ENCODE data around the gene FTO. TPM values are rescaled to one million over a fixed set of nuclear protein-coding genes. Genes with fewer than 3 reads are reported as not detected.

FTO gene
- total RNA-seq, 4 donors from 2014 or later = 62.0 to 90.1 (median 75.1) TPM

DNA sequence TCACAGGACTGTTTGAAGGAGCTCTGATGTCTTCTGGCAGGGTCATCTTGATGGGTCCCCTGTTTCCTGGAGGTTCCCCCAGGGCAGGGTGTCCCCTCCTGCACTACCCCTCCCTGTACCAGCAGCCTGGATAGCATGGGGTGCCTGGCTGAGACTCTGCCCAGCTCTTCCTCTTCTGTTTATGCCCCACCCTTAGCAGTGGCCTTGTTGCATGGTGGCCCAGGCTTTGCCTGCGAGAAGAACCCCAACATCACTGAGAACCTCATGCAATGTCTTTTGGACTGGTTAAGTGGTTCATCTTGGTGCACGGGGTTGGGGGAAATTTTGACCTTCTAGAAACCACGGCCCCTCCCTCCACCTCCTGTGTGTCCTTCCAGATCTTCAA is 460.8 kb downstream of the FTO start:
- in situ Hi-C loops (cut with MboI; ENCODE audit: low sequenced_read_pairs in 4 of 4) (no loop called here), intact Hi-C loops (cut with DNase I; ENCODE audit: low total_unique reads) (no loop called here)
- Histone ChIP-seq H3K4me1 (no peaks in the 10 kb centered on the region), H3K27me3 (peaks cover 0 to 2% (median 0%) of the 10 kb centered on the region in 3 donors), H3K27ac (no peak overlapping the region), H3K4me3 (no peak overlapping the region), H3K9me3 (no peaks in the 10 kb centered on the region), H3K36me3 (no peaks in the 10 kb centered on the region)
- ATAC-seq = no peak
- TF ChIP-seq, protein P1, sequence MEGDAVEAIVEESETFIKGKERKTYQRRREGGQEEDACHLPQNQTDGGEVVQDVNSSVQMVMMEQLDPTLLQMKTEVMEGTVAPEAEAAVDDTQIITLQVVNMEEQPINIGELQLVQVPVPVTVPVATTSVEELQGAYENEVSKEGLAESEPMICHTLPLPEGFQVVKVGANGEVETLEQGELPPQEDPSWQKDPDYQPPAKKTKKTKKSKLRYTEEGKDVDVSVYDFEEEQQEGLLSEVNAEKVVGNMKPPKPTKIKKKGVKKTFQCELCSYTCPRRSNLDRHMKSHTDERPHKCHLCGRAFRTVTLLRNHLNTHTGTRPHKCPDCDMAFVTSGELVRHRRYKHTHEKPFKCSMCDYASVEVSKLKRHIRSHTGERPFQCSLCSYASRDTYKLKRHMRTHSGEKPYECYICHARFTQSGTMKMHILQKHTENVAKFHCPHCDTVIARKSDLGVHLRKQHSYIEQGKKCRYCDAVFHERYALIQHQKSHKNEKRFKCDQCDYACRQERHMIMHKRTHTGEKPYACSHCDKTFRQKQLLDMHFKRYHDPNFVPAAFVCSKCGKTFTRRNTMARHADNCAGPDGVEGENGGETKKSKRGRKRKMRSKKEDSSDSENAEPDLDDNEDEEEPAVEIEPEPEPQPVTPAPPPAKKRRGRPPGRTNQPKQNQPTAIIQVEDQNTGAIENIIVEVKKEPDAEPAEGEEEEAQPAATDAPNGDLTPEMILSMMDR (IDR thresholded peaks at IDR 0.05 in 4 of 5, conservative IDR thresholded peaks at IDR 0.05 in 1 of 5) = no peak
- DNase-seq = no peak

DNA sequence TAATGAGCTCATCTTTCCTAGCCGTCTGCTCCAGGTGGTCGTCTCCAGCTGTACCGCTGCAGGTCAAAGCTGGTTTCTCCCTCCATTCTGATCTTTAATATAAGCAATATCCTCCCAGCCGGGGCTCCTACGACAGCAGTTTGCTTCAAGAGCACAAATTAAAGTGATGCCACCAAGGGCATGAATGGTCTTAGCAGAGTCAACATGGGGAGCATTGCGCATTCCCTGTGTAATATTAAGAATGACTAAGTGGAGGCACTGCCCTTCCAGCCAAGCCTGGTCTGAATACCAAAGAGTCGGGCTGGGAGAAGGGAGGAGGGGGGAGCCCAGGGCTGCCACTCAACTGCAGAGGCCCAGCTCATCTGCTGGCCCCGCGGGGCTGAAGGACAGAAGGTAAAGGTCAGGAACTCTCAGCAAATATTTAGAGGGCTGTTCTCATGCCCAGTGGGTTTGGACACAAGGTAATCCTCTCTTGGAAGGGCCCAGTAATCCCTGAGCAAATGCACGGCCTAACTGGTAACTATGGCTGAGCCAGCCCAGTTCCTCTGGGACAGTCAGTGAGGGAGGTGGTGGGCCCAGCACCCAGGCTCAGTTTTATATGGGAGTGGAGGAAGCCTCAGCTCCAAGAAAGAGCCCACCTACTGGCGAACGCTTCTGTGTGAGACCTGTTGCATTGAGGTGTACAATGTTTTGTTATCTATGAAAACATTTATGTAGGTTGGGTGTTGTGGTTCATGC is 461.4 kb downstream of the FTO start:
- intact Hi-C loops (cut with DNase I; ENCODE audit: low total_unique reads) = no loop called here
- TF ChIP-seq, protein P1 (IDR thresholded peaks at IDR 0.05 in 4 of 5, conservative IDR thresholded peaks at IDR 0.05 in 1 of 5) = no peak
- no peak for TF ChIP-seq POLR2A (IDR thresholded peaks at IDR 0.05)

DNA sequence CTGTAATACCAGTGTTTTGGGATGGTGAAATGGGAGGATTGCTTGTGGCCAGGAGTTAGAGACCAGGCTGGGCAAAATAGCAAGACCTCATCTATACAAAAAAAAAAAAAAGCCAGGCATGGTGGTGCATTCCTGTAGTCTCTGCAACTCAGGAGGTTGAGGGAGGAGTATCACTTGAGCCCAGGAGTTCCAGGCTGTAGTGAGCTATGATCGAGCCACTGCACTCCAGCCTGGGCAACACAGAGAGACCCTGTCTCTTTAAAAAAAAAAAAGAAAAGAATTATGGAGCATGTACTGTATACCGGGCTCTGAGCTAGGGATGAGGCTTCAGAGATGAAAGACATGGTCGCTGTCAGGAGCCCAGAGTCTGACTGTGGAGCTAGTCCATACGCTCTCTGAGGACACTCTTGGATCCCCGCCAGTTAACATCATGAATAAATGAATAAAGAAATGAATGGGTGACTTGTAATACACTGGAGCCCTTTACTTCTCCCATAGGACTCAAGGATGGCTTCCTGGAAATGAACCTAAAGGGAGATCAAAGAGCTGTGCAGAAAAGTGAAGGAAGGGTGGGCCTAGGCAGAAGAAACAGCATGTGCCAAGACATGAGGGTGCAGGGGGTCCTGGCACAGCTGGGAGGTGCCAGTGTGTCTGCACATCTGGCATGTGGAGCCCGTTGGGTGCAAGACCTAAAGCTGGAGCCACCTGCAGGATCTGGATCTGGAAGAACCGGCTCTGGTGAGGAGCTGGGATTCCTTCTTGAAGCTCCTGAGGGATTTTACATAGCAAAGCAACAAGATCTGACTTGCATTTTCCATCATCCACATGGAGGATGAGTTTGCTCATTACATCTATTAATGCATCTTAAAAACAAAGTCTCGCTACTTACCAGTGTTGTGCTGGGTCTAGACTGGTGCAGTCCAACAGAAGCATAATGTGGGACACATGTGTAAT is 462.2 kb downstream of the FTO start:
- no peak overlapping the region for H3K4me3 ChIP-seq
- TF ChIP-seq, protein P1 (IDR thresholded peaks at IDR 0.05 in 4 of 5, conservative IDR thresholded peaks at IDR 0.05 in 1 of 5) = no peak
- TF ChIP-seq POLR2A (IDR thresholded peaks at IDR 0.05) = no peak
- in situ Hi-C loops (cut with MboI; ENCODE audit: low sequenced_read_pairs in 4 of 4) = no loop called here
- no peaks in the 10 kb centered on the region for H3K4me1 ChIP-seq
- H3K36me3 ChIP-seq = no peaks in the 10 kb centered on the region
- DNase-seq (no peak), ATAC-seq (no peak)
- H3K27ac ChIP-seq = no peak overlapping the region
- intact Hi-C loops (cut with DNase I; ENCODE audit: low total_unique reads) = no loop called here
- peaks cover 0 to 2% (median 0%) of the 10 kb centered on the region in 3 donors for H3K27me3 ChIP-seq
- H3K9me3 ChIP-seq = no peaks in the 10 kb centered on the region

More for the DNA sequence above, 461.4 kb downstream of the FTO start:
- Histone ChIP-seq H3K36me3 (no peaks in the 10 kb centered on the region), H3K27me3 (peaks cover 0 to 2% (median 0%) of the 10 kb centered on the region in 3 donors), H3K9me3 (no peaks in the 10 kb centered on the region), H3K4me3 (no peak overlapping the region), H3K27ac (no peak overlapping the region), H3K4me1 (no peaks in the 10 kb centered on the region)
- in situ Hi-C loops (cut with MboI; ENCODE audit: low sequenced_read_pairs in 4 of 4) = no loop called here
- DNase-seq = no peak
- no peak for ATAC-seq

DNA sequence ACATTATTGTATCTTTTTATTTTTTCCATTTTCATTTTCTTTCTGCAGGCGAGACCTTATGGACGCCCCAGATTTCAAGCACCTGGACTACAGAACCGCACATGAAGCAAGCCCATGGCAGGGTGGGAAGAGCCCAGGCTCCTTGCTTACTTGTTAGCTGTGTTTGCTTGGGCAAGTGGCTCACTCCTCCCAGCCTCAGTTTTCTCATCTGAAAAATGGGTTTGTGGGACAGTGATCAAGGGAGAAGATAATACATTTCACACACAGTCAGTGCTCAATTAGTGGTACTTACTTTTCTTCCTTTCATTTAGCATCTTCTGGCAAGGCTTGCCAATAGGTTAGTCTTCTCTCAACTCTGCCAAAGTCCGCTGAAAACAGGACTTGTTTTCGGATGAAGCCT is 465.2 kb downstream of the FTO start:
- Histone ChIP-seq H3K36me3 (no peaks in the 10 kb centered on the region), H3K27me3 (peaks cover 0 to 2% (median 0%) of the 10 kb centered on the region in 3 donors), H3K4me3 (no peak overlapping the region), H3K4me1 (no peaks in the 10 kb centered on the region), H3K27ac (no peak overlapping the region), H3K9me3 (no peaks in the 10 kb centered on the region)
- intact Hi-C loops (cut with DNase I; ENCODE audit: low total_unique reads) (no loop called here), in situ Hi-C loops (cut with MboI; ENCODE audit: low sequenced_read_pairs in 4 of 4) (no loop called here)
- no peak for ATAC-seq
- TF ChIP-seq, protein P1 (IDR thresholded peaks at IDR 0.05 in 4 of 5, conservative IDR thresholded peaks at IDR 0.05 in 1 of 5) = no peak
- no peak for TF ChIP-seq POLR2A (IDR thresholded peaks at IDR 0.05)
- DNase-seq = no peak

Data from gastrocnemius medialis (tissue), 4 donors.